Measurements from ENCODE around the gene INO80D.
"Not testable (repeated sequence)": the region's sequence is repeated elsewhere in the genome, so short reads cannot be mapped to it uniquely, and the experiment has no call there.

GRCh38 chr2:206098872-206099271, 12.9 kb upstream of the INO80D start:
- TF ChIP-seq, protein P1, sequence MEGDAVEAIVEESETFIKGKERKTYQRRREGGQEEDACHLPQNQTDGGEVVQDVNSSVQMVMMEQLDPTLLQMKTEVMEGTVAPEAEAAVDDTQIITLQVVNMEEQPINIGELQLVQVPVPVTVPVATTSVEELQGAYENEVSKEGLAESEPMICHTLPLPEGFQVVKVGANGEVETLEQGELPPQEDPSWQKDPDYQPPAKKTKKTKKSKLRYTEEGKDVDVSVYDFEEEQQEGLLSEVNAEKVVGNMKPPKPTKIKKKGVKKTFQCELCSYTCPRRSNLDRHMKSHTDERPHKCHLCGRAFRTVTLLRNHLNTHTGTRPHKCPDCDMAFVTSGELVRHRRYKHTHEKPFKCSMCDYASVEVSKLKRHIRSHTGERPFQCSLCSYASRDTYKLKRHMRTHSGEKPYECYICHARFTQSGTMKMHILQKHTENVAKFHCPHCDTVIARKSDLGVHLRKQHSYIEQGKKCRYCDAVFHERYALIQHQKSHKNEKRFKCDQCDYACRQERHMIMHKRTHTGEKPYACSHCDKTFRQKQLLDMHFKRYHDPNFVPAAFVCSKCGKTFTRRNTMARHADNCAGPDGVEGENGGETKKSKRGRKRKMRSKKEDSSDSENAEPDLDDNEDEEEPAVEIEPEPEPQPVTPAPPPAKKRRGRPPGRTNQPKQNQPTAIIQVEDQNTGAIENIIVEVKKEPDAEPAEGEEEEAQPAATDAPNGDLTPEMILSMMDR (IDR thresholded peaks at IDR 0.05): not testable (repeated sequence)
- not testable (repeated sequence) for TF ChIP-seq POLR2A (IDR thresholded peaks at IDR 0.05)

Measured in uterus (tissue), 2 donors.